HepG2 (cell line): ENCODE results near the gene ZNF281. TPM values are rescaled to one million over a fixed set of nuclear protein-coding genes. Genes with fewer than 3 reads are reported as not detected.

ENCODE experiments used
- ATAC-seq: fragments of 200-7000 bp; cut with Tn5 transposase; 3 replicates; pipeline ENCODE4 v1.9.1; 2020; ENCODE audit warnings: mild to moderate bottlenecking, moderate library complexity
- BruUV-seq: library from RNA; stranded (reverse); fragments of 400-500 nt; replicated peaks from 2 replicates; lab custom pipeline; 2021; lab: Mats Ljungman, UMichigan
- CTCF ChIA-PET: fragments of 300-600 bp; formaldehyde crosslinking; extraction: SDS; loops from one replicate; lab custom pipeline; 2021; ENCODE audit warnings: low total read pairs, inconsistent platforms, low intra/inter-chr PET ratio; lab: Yijun Ruan, JAX
- POLR2A ChIA-PET: fragments of 350-600 bp; sonication (Branson Sonifier 250); formaldehyde crosslinking; loops from one replicate; lab custom pipeline; 2020; ENCODE audit warnings: antibody characterized with exemption, inconsistent platforms; lab: Yijun Ruan, JAX
- DNase-seq: peaks from one replicate; pipeline ENCODE4 v3.0.0-alpha.2; 2015; ENCODE audit warnings: low spot score
- FAIRE-seq: peaks from 3 replicates; lab custom pipeline; 2011; peaks lifted over from hg19 to GRCh38; lab: Jason Lieb, UNC
- H2AFZ ChIP-seq: one replicate; pipeline ENCODE4 v1.6.1; 2011; ENCODE audit warnings: low read length, inconsistent platforms
- H3K27ac ChIP-seq: fragments of 300-600 bp; 3 replicates; pipeline ENCODE4 v1.8.0; 2011; ENCODE audit warnings: mixed run types, mild to moderate bottlenecking, mixed read lengths, low read length, inconsistent platforms; ENCODE audit not compliant: insufficient read depth; ENCODE audit errors: extremely low read length
- H3K27me3 ChIP-seq, 2 experiments: fragments of 200-600 bp in 1 of 2; 2 replicates in 1 of 2; 3 replicates in 1 of 2; pipeline versions ENCODE4 v1.6.0 to v1.8.0; 2011; ENCODE audit warnings: low read length in 2 of 2, mild to moderate bottlenecking in 2 of 2, moderate library complexity in 2 of 2, inconsistent platforms in 1 of 2; ENCODE audit not compliant: insufficient read depth in 2 of 2, control insufficient read depth in 1 of 2
- H3K36me3 ChIP-seq, 2 experiments: fragments of 200-600 bp in 1 of 2; replicated peaks in 1 of 2; 2 replicates in 1 of 2; 3 replicates in 1 of 2; pipeline versions ENCODE4 v1.5.1 to v1.8.0; 2011; ENCODE audit warnings: low read length in 2 of 2, inconsistent platforms in 1 of 2; ENCODE audit not compliant: insufficient read depth in 2 of 2, control insufficient read depth in 1 of 2
- H3K4me1 ChIP-seq: 2 replicates; pipeline ENCODE4 v1.5.1; 2012; ENCODE audit warnings: low read length, inconsistent platforms; ENCODE audit not compliant: insufficient read depth
- H3K4me2 ChIP-seq: 2 replicates; pipeline ENCODE4 v1.6.0; 2011; ENCODE audit warnings: low read depth, low read length, inconsistent platforms
- H3K4me3 ChIP-seq, 3 experiments: fragments of 200-600 bp in 1 of 3; sonication (generic), shearing (Covaris generic) in 1 of 3; replicated peaks in 1 of 3; 2 replicates each; pipeline ENCODE4 v1.5.1; 2011 to 2016; ENCODE audit warnings: low read length in 3 of 3, inconsistent platforms in 2 of 3, low read depth in 2 of 3, mild to moderate bottlenecking in 2 of 3, control low read depth in 1 of 3, mixed read lengths in 1 of 3; ENCODE audit not compliant: insufficient read depth in 1 of 3
- H3K79me2 ChIP-seq: one replicate; pipeline ENCODE4 v1.6.1; 2011; ENCODE audit warnings: low read length, inconsistent platforms; ENCODE audit not compliant: insufficient read depth
- H3K9ac ChIP-seq: 2 replicates; pipeline ENCODE4 v1.6.0; 2011; ENCODE audit warnings: mild to moderate bottlenecking, low read depth, low read length, inconsistent platforms; ENCODE audit not compliant: insufficient read depth
- H3K9me3 ChIP-seq: 2 replicates; pipeline ENCODE4 v1.5.1; 2012; ENCODE audit warnings: mild to moderate bottlenecking, low read length
- H4K20me1 ChIP-seq: 2 replicates; pipeline ENCODE4 v1.6.0; 2011; ENCODE audit warnings: inconsistent platforms, mild to moderate bottlenecking, low read length, moderate library complexity; ENCODE audit not compliant: insufficient read depth
- AKNA ChIP-seq: sonication (generic); formaldehyde crosslinking; IDR thresholded peaks from 2 replicates; pipeline ENCODE4 v1.4.0; 2020; ENCODE audit warnings: missing genetic modification reagents, borderline replicate concordance
- KDM2A ChIP-seq: sonication (generic); formaldehyde crosslinking; IDR thresholded peaks from 2 replicates; pipeline ENCODE4 v1.4.0; 2020; ENCODE audit warnings: low read depth, missing genetic modification reagents, borderline replicate concordance
- NR3C1 ChIP-seq: sonication (generic); formaldehyde crosslinking; IDR thresholded peaks from 2 replicates; pipeline ENCODE4 v1.4.0; 2020; ENCODE audit warnings: missing genetic modification reagents
- PTBP1 ChIP-seq: fragments of 200-400 bp; formaldehyde crosslinking; IDR thresholded peaks from 2 replicates; pipeline ENCODE4 v1.6.1; 2018; ENCODE audit warnings: low read length, low read depth; ENCODE audit not compliant: poor library complexity, severe bottlenecking
- RARG ChIP-seq: sonication (generic); formaldehyde crosslinking; IDR thresholded peaks from 2 replicates; pipeline ENCODE4 v1.4.0; 2020; ENCODE audit warnings: low read depth, mild to moderate bottlenecking, missing genetic modification reagents
- RBFOX2 ChIP-seq: fragments of 200-400 bp; formaldehyde crosslinking; IDR thresholded peaks from 2 replicates; pipeline ENCODE4 v1.6.1; 2017; ENCODE audit warnings: low read depth, mild to moderate bottlenecking, low read length
- RELA ChIP-seq: sonication (generic); formaldehyde crosslinking; IDR thresholded peaks from 2 replicates; pipeline ENCODE4 v1.4.0; 2020; ENCODE audit warnings: missing genetic modification reagents
- SOX13 ChIP-seq, 3 experiments: fragments of 450-650 bp in 1 of 3; sonication (generic) in 1 of 3; formaldehyde crosslinking in 1 of 3; IDR thresholded peaks in 2 of 3; conservative IDR thresholded peaks in 1 of 3; 2 replicates each; pipeline versions ENCODE4 v1.5.0 to v1.6.1; 2016 to 2020; ENCODE audit warnings: antibody characterized with exemption in 1 of 3, mild to moderate bottlenecking in 1 of 3, missing compliant biosample characterization in 1 of 3, missing genetic modification reagents in 1 of 3, moderate library complexity in 1 of 3
- TCF7L2 ChIP-seq: IDR thresholded peaks from 2 replicates; pipeline ENCODE4 v1.6.1; 2011; ENCODE audit warnings: mild to moderate bottlenecking, low read depth, low read length, moderate library complexity
- TRIM24 ChIP-seq: sonication (generic); formaldehyde crosslinking; IDR thresholded peaks from 2 replicates; pipeline ENCODE4 v1.8.0; 2022; ENCODE audit warnings: mild to moderate bottlenecking, missing genetic modification reagents
- ZBTB1 ChIP-seq: sonication (generic); formaldehyde crosslinking; IDR thresholded peaks from 2 replicates; pipeline ENCODE4 v1.4.0; 2020; ENCODE audit warnings: missing genetic modification reagents, borderline replicate concordance
- ZC3H13 ChIP-seq: sonication (generic); formaldehyde crosslinking; IDR thresholded peaks from 2 replicates; pipeline ENCODE4 v1.8.1; 2023; ENCODE audit warnings: mild to moderate bottlenecking, missing genetic modification reagents, moderate library complexity
- ZFP1 ChIP-seq: IDR thresholded peaks from 2 replicates; pipeline ENCODE4 v1.6.1; 2016
- ZFP91 ChIP-seq: sonication (generic); formaldehyde crosslinking; IDR thresholded peaks from 2 replicates; pipeline ENCODE4 v1.9.0; 2022; ENCODE audit warnings: missing genetic modification reagents, mild to moderate bottlenecking, borderline replicate concordance
- ZNF124 ChIP-seq: sonication (generic); formaldehyde crosslinking; IDR thresholded peaks from 2 replicates; pipeline ENCODE4 v1.4.0; 2020; ENCODE audit warnings: missing genetic modification reagents
- ZZZ3 ChIP-seq: sonication (generic); formaldehyde crosslinking; IDR thresholded peaks from 2 replicates; pipeline ENCODE4 v1.4.0; 2020; ENCODE audit warnings: missing genetic modification reagents, mild to moderate bottlenecking, borderline replicate concordance
- WGBS: methylation state at CpG from one replicate; pipeline ENCODE4 v1.1.6; 2017; ENCODE audit warnings: low lambda C conversion rate; 5-methylcytosine and 5-hydroxymethylcytosine counted together
- in situ Hi-C: cut with HindIII; loops from 2 replicates; pipeline ENCODE4 v1.10.0; 2017; ENCODE audit warnings: low pct_unique_long_range_greater_than_20kb; ENCODE audit not compliant: extremely low pct_ligation_motif_present
- intact Hi-C: fragments of 100-400 bp; cut with micrococcal nuclease; formaldehyde crosslinking; loops from one replicate; pipeline ENCODE4 v1.10.0; 2022; ENCODE audit not compliant: unreplicated experiment
- polyA plus RNA-seq, 8 experiments: library from polyadenylated mRNA; depleted of rRNA in 3 of 8; stranded (reverse) in 7 of 8; unstranded in 1 of 8; fragments of >200 nt; fragmentation: Illumina TruSeq in 4 of 8; extraction: Trizol in 4 of 8; gene quantifications; 2 replicates each; pipeline versions ENCODE4 v1.2.1 to v1.2.3, GENCODE V29; 2011 to 2016; ENCODE audit warnings: low read depth in 4 of 8, missing spikeins in 1 of 8, mixed read lengths in 1 of 8; ENCODE audit not compliant: insufficient read depth in 1 of 8
- total RNA-seq, 5 experiments: library from RNA; depleted of rRNA; stranded (reverse); fragments of >200 nt; fragmentation: Illumina TruSeq; extraction: Trizol; gene quantifications; 2 replicates each; pipeline ENCODE4 v1.2.3, GENCODE V29; 2016; ENCODE audit warnings: low read depth in 1 of 5
- TF ChIP-seq, protein P1 (sequence below): sonication (generic); formaldehyde crosslinking; IDR thresholded peaks from 2 replicates; pipeline ENCODE4 v1.4.0; 2020; ENCODE audit warnings: mild to moderate bottlenecking, missing genetic modification reagents

Gene ZNF281
- total and polyA plus RNA-seq, 2 of the 13 experiments (the other 11 are each of a cell fraction or from before 2014, with no cell fraction given): 7.7 to 20.6 TPM

DNA sequence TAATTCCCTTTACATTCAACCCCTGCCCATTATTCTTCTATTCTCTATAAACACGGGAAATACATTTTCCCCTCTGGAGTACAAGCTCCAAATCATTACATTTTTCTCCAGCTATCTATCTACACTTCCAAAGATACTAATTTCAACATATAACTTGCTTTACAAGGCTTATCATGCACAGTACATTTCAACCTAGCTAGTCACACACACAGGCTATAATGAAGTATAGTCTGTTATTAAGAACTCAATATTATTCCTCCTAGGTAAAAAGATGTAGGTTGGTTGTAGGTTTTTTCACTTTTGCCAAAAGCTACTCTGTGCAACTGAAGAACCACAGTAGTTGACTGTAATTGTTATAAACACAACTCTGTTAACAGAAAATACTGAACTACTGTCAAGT, 8.1 kb downstream of the ZNF281 start:
- Histone ChIP-seq H3K27ac (no peak overlapping the region), H3K4me2 (peak overlapping the region; percentile 2; the same call in 1 of the 2 replicates), H3K36me3 (peaks cover 0 to 6% of the 10 kb centered on the region in 2 experiments; a peak in 2 of 5 replicates), H3K27me3 (no peaks in the 10 kb centered on the region), H3K4me1 (peaks cover 59% of the 10 kb centered on the region), H3K79me2 (peaks cover 47% of the 10 kb centered on the region), H3K9ac (no peak overlapping the region), H3K4me3 (no peak overlapping the region), H3K9me3 (no peaks in the 10 kb centered on the region), H4K20me1 (peaks cover 3% of the 10 kb centered on the region; the same call in 1 of the 2 replicates), H2AFZ (no peak overlapping the region)
- POLR2A ChIA-PET: no interaction called here
- CTCF ChIA-PET: no interaction called here
- FAIRE-seq (no peak), ATAC-seq (no peak), DNase-seq (no peak)
- BruUV-seq: no TSS peak
- in situ Hi-C loops: no loop called here
- WGBS: 80% methylated on average over 1 of the region's 1 CpG
- intact Hi-C loops: no loop called here
- TF ChIP-seq RELA (CRISPR knock-in tag) (no peak), NR3C1 (CRISPR knock-in tag) (no peak), RARG (CRISPR knock-in tag) (no peak), TRIM24 (CRISPR knock-in tag) (no peak), AKNA (no peak), TCF7L2 (no peak), ZZZ3 (CRISPR knock-in tag) (no peak), ZNF124 (CRISPR knock-in tag) (no peak), ZC3H13 (CRISPR knock-in tag) (no peak), ZBTB1 (CRISPR knock-in tag) (no peak), PTBP1 (no peak), RBFOX2 (no peak), ZFP91 (CRISPR knock-in tag) (no peak), KDM2A (no peak), ZFP1 (no peak), SOX13 (IDR thresholded peaks at IDR 0.05) (no peak), SOX13 (CRISPR knock-in tag; conservative IDR thresholded peaks at IDR 0.05 in 1 of 2, IDR thresholded peaks at IDR 0.05 in 1 of 2) (no peak)
- TF ChIP-seq, protein P1, sequence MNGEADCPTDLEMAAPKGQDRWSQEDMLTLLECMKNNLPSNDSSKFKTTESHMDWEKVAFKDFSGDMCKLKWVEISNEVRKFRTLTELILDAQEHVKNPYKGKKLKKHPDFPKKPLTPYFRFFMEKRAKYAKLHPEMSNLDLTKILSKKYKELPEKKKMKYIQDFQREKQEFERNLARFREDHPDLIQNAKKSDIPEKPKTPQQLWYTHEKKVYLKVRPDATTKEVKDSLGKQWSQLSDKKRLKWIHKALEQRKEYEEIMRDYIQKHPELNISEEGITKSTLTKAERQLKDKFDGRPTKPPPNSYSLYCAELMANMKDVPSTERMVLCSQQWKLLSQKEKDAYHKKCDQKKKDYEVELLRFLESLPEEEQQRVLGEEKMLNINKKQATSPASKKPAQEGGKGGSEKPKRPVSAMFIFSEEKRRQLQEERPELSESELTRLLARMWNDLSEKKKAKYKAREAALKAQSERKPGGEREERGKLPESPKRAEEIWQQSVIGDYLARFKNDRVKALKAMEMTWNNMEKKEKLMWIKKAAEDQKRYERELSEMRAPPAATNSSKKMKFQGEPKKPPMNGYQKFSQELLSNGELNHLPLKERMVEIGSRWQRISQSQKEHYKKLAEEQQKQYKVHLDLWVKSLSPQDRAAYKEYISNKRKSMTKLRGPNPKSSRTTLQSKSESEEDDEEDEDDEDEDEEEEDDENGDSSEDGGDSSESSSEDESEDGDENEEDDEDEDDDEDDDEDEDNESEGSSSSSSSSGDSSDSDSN (CRISPR knock-in tag): no peak
